Right lung (tissue), 5 donors: ENCODE measurements around the gene DLGAP1. TPM values are rescaled to one million over a fixed set of nuclear protein-coding genes. Genes with fewer than 3 reads are reported as not detected.
"Not testable (repeated sequence)": the region's sequence is repeated elsewhere in the genome, so short reads cannot be mapped to it uniquely, and the experiment has no call there.

ENCODE experiments used
- DNase-seq, 2 donors: peaks; one replicate each; pipeline ENCODE4 v3.0.0-alpha.2; 2013
- polyA plus RNA-seq, 5 donors: library from polyadenylated mRNA; unstranded; fragments of 120-200 nt; gene quantifications; one replicate each; pipeline versions ENCODE4 v1.2.1 to v1.2.3, GENCODE V29; 2013; ENCODE audit warnings: inconsistent platforms in 1 of 5, low replicate concordance in 1 of 5; ENCODE audit not compliant: insufficient read length in 5 of 5, insufficient read depth in 1 of 5

DLGAP1 gene
- polyA plus RNA-seq, 5 donors, result 1.0 to 3.2 (median 2.0) TPM

DNA sequence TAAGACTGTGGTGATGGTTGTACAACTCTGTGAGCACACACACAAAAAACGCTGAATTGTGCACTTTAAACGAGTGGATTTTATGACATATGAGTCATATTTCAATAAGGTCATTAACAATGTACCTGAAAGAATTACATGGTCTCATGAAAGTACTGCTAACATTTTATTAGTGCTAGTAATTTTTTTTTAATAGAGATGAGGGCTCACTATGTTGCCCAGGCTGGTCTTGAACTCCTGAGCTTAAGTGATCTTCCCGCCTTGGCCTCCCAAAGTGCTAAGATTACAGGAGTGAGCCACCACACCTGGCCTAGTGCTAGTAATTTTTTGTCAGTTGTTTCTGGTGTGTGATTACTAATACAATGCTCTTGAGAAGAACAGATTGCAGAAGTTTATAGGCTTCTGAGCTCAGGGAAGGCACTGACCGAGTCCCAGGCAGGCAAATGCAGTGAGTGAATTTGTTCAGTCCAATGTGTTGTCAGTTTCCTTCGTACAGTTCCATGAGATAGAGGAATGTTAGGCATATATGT is 828.1 kb downstream of the DLGAP1 start:
- no peak for DNase-seq

DNA sequence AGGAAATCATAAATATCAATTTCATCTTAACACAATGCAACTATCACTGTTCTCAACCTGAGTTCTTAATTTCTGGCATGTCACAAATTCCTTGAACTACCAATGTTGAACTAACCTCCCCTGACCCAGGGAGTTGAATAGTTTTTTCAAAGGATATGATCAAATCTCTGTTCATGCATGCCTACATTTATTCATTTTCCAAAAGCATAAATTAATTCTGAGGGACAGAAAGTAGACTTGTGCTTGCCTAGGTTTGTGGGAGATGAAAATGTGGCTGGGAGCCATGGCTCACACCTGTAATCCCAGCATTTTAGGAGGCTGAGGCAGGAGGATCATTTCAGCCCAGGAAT is 829.4 kb downstream of the DLGAP1 start:
- no peak for DNase-seq

DNA sequence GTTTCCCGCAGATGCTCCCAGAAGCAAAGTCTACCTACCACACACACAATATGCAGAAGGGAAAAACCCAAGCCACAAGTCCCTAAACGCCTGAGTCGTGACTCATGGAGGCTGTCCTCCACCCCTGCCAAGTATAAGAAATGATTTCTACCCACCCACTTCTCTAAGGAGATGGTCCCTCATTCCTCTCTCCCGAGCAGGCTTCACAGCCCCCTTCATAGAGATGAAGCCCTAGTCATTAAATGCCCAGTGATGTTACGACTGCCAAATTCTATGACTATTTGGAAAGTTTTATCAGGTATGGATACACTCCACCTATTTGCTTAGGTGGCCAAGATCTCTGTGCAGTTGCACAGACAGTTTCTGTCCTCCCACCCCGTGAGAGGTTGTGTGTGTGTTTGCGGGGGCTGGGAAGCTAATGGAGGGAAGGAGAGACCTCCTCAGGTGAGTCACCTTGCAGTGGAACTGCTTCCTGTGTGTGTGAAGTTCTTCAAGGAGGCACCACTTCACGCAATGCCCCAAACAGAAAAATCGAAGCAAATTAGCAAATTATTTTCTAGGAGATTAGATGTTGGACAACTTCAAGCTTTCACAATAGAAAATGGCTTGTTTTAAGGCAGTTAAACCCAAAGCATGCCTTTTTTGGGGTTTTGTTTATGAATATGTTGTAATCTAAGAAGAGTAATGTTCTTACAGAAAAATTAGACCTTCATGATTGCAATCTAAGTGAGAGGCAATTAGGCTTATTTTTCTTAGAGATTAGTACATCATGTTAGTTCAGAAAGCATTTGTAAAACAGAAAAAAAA is 830.0 kb downstream of the DLGAP1 start:
- DNase-seq, result no peak

- no peak for DNase-seq
Observed at GRCh38 chr18:3624546-3624934, 830.6 kb downstream of the DLGAP1 start.

GRCh38 chr18:3623769-3624545 is 831.1 kb downstream of the DLGAP1 start:
- DNase-seq, result peak; percentile 56 to 67

- no peak for DNase-seq
Observed at GRCh38 chr18:3620146-3621119, 834.7 kb downstream of the DLGAP1 start.

DNA sequence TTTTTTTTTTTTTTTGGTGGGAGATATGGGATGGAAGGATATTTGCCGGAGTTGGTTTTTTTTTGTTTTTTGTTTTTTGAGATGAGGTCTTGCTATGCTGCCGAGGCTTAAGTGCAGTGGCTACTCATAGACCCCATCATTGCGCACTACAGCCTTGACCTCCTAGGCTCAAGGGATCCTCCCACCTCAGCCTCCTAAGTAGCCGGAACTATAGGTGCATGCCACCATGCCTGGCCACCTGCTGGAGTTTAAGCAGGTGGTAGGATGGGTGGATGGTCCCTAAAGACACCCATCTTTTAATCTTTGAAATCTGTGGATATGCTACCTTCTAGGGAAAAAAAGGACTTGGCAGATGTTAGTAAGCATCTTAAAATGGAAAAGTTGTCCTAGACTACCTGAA is 835.4 kb downstream of the DLGAP1 start:
- no peak for DNase-seq

- no peak for DNase-seq
Observed at GRCh38 chr18:3619222-3619621, 835.9 kb downstream of the DLGAP1 start.

- DNase-seq, result no peak
Observed at GRCh38 chr18:3616744-3617143, 838.4 kb downstream of the DLGAP1 start.

- no peak for DNase-seq
Observed at GRCh38 chr18:3616142-3616541, 839.0 kb downstream of the DLGAP1 start.

- DNase-seq, result no peak
Observed at GRCh38 chr18:3615374-3615985, 839.6 kb downstream of the DLGAP1 start.

DNA sequence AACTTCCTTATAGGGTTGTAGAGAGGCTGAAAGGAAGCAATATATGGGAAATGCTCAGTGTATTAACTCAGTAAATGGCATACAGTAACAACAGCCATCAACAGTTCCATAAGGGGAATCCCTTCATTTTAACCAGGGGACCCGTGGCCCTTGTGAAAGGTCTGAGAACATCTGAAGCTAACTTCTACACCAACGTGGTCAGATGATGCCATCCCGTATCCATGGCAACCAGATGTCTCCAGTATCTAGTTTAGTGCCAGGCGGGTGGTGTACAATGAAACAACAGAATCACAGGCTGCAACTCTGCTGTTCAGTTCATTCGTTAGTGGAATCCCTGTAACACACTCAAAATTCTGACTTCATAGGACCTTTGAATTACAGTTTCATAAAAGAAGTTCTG is 842.8 kb downstream of the DLGAP1 start:
- no peak for DNase-seq

DNA sequence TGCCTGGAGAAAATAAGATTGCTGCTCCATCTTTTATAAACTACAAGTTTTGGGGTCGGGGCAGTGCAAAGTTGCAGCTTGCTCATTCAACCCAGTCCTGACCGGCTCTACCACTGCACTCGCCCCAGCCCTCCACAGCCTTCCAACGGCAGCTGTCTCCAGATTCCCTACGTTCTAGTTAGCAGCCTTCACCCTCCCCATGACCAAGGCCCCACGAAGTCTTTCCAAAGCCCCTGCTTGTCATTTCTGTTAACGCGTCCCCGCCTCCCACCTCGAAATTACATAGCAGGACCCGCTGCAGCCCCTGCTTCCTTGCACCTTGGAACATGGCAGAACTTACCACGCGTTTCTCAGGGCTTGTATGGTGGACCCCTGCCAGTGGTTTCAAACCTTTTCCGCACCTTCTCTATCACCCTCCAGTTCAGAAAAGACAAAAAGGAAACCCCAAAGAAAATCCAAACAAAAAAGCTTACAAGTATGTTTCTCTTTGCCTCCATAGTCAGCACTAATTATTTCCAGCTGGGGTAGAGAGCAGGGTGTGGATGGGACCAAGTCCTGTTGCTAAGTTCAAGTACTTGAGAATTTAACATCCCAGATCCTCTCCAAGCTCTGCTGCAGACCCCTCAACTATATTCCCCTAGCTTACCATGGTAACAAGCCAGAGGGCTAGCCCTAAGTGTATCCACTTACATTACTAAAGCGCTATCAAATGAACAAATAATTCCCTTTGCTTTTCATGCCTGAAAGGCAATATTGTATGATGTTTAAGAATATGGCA is 843.6 kb downstream of the DLGAP1 start:
- DNase-seq, result no peak

- DNase-seq, result no peak
Observed at GRCh38 chr18:3610813-3611212, 844.3 kb downstream of the DLGAP1 start.

- no peak for DNase-seq
Observed at GRCh38 chr18:3610188-3610708, 844.9 kb downstream of the DLGAP1 start.

GRCh38 chr18:3608488-3608887 is 846.6 kb downstream of the DLGAP1 start:
- DNase-seq, result no peak

- not testable (repeated sequence) for DNase-seq
Observed at GRCh38 chr18:3608099-3608453, 847.0 kb downstream of the DLGAP1 start.

- DNase-seq, result no peak
Observed at GRCh38 chr18:3607309-3608098, 847.6 kb downstream of the DLGAP1 start.

DNA sequence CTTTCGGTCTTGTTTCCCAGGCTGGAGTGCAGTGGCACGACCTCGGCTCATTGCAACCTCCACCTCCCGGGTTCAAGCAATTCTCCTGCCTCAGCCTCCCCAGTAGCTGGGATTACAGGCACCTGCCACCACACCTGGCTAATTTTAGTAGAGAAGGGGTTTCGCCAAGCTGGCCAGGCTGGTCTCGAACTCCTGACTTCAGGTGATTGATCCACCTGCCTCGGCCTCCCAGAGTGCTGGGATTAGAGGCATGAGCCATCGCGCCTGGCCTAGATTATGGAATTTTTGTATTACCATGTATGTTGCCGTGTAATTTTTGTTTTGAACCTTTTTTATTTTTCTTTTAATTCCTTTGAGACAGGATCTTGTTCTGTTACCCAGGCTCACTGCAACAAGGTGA is 848.2 kb downstream of the DLGAP1 start:
- not testable (repeated sequence) for DNase-seq
